Neutrophil (primary cell): Measurements from ENCODE around the gene SLC27A4.

Experiments
- H3K27ac ChIP-seq: fragments of 200-600 bp; sonication (generic); 2 replicates; pipeline ENCODE4 v1.5.1; 2016; ENCODE audit warnings: mild to moderate bottlenecking, moderate library complexity
- H3K27me3 ChIP-seq: fragments of 200-600 bp; sonication (generic); 2 replicates; pipeline ENCODE4 v1.6.0; 2016; ENCODE audit warnings: mild to moderate bottlenecking
- H3K36me3 ChIP-seq: fragments of 200-600 bp; sonication (generic); 2 replicates; pipeline ENCODE4 v1.5.1; 2017
- H3K4me1 ChIP-seq, 2 experiments: fragments of 200-600 bp in 1 of 2; sonication (generic) in 1 of 2; 1 replicate in 1 of 2; 2 replicates in 1 of 2; pipeline versions ENCODE4 v1.5.1 to v1.6.1; 2013 to 2016; ENCODE audit warnings: low read depth in 1 of 2, low read length in 1 of 2, mild to moderate bottlenecking in 1 of 2, moderate library complexity in 1 of 2; ENCODE audit not compliant: control insufficient read depth in 1 of 2, insufficient read depth in 1 of 2
- H3K4me3 ChIP-seq, 2 experiments: fragments of 200-600 bp in 1 of 2; sonication (generic) in 1 of 2; 1 replicate in 1 of 2; 2 replicates in 1 of 2; pipeline ENCODE4 v1.5.1; 2013 to 2016; ENCODE audit warnings: low read depth in 1 of 2, low read length in 1 of 2, mild to moderate bottlenecking in 1 of 2, moderate library complexity in 1 of 2
- H3K9me3 ChIP-seq: fragments of 200-600 bp; sonication (generic); 2 replicates; pipeline ENCODE4 v1.5.1; 2016
- CTCF ChIP-seq: fragments of 200-600 bp; sonication (generic); IDR thresholded peaks from 2 replicates; pipeline ENCODE4 v1.5.1; 2016; ENCODE audit warnings: antibody characterized with exemption

SLC27A4 gene

GRCh38 chr9:128349772-128350171, 9.4 kb downstream of the SLC27A4 start:
- H3K27ac ChIP-seq = no peak overlapping the region
- peaks cover 48% of the 10 kb centered on the region for H3K36me3 ChIP-seq
- no peak for TF ChIP-seq CTCF
- H3K4me1 ChIP-seq = no peaks in the 10 kb centered on the region
- no peaks in the 10 kb centered on the region for H3K27me3 ChIP-seq
- H3K4me3 ChIP-seq = no peak overlapping the region
- H3K9me3 ChIP-seq = no peaks in the 10 kb centered on the region

GRCh38 chr9:128355451-128355850, 15.1 kb downstream of the SLC27A4 start:
- H3K27ac ChIP-seq = no peak overlapping the region
- H3K27me3 ChIP-seq = no peaks in the 10 kb centered on the region
- peaks cover 16% of the 10 kb centered on the region for H3K36me3 ChIP-seq
- no peak for TF ChIP-seq CTCF
- no peak overlapping the region for H3K4me3 ChIP-seq
- no peaks in the 10 kb centered on the region for H3K9me3 ChIP-seq
- no peaks in the 10 kb centered on the region for H3K4me1 ChIP-seq

- Histone ChIP-seq H3K4me1 (peaks cover 8% of the 10 kb centered on the region in 2 experiments), H3K36me3 (peaks cover 12% of the 10 kb centered on the region)
- TF ChIP-seq CTCF = no peak
Observed at GRCh38 chr9:128358090-128358489, 17.8 kb downstream of the SLC27A4 start.

GRCh38 chr9:128358861-128359260, 18.5 kb downstream of the SLC27A4 start:
- H3K36me3 ChIP-seq = peaks cover 10% of the 10 kb centered on the region
- H3K4me1 ChIP-seq = peaks cover 8% of the 10 kb centered on the region in 2 experiments
- H3K9me3 ChIP-seq = no peaks in the 10 kb centered on the region
- no peaks in the 10 kb centered on the region for H3K27me3 ChIP-seq
- no peak overlapping the region for H3K27ac ChIP-seq
- no peak overlapping the region for H3K4me3 ChIP-seq
- TF ChIP-seq CTCF = no peak

More at GRCh38 chr9:128358090-128358489, 17.8 kb downstream of the SLC27A4 start:
- Histone ChIP-seq H3K9me3 (no peaks in the 10 kb centered on the region), H3K27ac (no peak overlapping the region), H3K4me3 (no peak overlapping the region), H3K27me3 (no peaks in the 10 kb centered on the region)

GRCh38 chr9:128360826-128361225, 20.5 kb downstream of the SLC27A4 start:
- TF ChIP-seq CTCF = no peak
- Histone ChIP-seq H3K4me3 (no peak overlapping the region), H3K27me3 (peaks cover 11% of the 10 kb centered on the region), H3K4me1 (peaks cover 16 to 18% of the 10 kb centered on the region in 2 experiments), H3K27ac (no peak overlapping the region), H3K36me3 (peaks cover under 1% of the 10 kb centered on the region), H3K9me3 (no peaks in the 10 kb centered on the region)
